ENCODE measurements around the gene PLA2R1.

GRCh38 chr2:160015746-160016145 lies 46.7 kb downstream of the PLA2R1 start:
- TF ChIP-seq, protein P1, sequence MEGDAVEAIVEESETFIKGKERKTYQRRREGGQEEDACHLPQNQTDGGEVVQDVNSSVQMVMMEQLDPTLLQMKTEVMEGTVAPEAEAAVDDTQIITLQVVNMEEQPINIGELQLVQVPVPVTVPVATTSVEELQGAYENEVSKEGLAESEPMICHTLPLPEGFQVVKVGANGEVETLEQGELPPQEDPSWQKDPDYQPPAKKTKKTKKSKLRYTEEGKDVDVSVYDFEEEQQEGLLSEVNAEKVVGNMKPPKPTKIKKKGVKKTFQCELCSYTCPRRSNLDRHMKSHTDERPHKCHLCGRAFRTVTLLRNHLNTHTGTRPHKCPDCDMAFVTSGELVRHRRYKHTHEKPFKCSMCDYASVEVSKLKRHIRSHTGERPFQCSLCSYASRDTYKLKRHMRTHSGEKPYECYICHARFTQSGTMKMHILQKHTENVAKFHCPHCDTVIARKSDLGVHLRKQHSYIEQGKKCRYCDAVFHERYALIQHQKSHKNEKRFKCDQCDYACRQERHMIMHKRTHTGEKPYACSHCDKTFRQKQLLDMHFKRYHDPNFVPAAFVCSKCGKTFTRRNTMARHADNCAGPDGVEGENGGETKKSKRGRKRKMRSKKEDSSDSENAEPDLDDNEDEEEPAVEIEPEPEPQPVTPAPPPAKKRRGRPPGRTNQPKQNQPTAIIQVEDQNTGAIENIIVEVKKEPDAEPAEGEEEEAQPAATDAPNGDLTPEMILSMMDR (IDR thresholded peaks at IDR 0.05 in 8 of 11, conservative IDR thresholded peaks at IDR 0.05 in 3 of 11): no peak
- no peak for TF ChIP-seq POLR2AphosphoS5 (IDR thresholded peaks at IDR 0.05)
- TF ChIP-seq POLR2A (IDR thresholded peaks at IDR 0.05): no peak
